Stimulated activated CD8-positive, alpha-beta memory T cell treated with anti-CD3 and anti-CD28 coated beads, Interleukin-12 subunit alpha, Interleukin-12 subunit beta, amount 100 ng/mL, for 24 hours (primary cell): ENCODE measurements around the gene TMIGD1.

Experiments
- DNase-seq: peaks from one replicate; pipeline ENCODE4 v3.0.0-alpha.2; 2020; ENCODE audit errors: extremely low read depth

TMIGD1 gene

DNA sequence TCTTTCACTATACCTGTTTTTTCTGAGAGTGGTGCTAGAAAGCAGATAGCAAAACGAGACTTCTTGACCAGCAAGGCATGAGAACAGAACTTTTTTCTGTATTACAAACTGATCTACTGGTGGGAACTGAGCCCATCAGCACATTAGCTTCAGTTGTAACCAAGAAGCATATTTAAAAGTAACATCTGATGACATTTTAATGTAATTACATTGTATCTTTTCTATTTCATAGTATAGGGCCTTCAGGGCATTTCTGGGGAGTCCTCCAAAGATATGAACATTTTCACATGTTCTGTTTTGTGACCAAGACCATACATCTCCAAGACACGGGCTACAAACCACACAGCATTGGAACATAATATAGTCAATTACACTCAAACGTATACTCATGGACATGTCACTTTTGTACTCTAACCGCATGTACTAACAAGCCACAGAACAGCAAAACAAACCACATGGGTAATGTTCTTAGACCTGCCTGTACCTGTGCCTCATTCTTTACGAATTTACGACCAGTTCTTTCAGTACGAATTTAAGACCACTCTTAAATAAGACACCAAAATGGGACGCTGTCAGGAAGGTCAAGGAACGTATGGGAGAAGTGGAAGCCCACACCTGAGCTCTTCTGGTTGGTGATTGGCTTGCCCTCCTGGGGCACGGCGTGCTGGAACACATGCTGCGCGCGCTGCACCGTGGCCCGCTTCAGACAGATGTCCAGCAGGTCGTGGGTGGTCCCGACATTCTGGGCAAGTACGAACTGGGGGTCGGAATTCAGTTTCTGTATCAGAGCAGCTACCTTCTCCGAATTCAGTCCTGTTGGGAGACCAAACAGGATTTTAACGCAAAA lies 42.9 kb downstream of the TMIGD1 start:
- no peak for DNase-seq

DNA sequence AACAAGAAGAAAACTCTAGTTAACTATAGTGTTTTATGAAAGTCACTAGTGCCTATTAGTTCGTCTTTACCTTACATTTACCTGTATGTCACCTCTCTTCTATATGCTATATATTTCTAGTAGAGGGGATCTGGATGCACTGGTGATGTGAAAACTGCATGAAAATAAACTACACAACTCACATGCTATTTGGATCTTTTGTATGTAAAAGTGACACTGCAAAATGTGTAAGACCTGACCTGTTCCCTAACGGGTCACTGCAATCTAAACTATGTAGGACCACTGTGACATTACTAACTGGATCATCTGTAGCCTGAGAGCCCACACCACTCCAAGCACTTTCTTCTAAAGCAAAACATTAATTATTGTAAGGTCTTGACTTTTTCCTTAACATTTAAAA lies 43.8 kb downstream of the TMIGD1 start:
- no peak for DNase-seq

DNA sequence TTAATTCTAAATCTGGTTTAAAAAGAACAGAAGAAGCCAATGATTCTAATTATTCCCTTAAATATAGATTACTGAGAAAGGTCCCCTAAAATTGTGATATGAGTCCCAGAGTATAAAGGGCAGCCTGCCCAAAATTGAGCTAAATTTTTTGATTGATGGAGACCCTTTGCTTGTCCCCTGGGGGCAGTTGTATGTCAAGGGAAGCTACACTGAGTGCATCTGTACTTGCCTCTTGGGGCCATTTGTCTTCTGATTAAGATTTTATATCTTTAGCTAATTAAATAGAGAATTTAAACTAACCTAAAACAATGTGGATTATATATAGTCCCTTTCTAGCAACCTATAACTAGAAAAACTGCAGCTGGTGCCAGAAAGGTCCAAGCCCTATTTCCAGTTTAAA lies 54.7 kb downstream of the TMIGD1 start:
- no peak for DNase-seq

DNA sequence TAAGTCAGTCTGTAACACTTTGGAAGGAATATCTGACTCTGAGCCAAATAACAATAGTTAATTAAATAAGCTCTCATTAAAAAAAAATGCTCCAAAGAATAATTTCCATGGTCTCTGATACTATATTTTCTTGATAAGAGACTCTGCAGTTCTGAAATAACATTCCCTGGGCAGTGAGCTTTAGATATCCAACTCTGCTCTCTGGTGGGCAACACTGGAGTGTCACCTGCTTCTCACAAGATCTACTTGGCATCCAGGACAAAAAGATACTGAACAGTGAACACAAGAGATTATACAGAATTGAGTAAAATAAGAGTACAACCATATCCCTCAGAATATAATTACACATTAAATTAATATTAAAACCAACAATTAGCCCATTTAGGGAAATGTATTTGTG lies 55.8 kb downstream of the TMIGD1 start:
- no peak for DNase-seq

DNA sequence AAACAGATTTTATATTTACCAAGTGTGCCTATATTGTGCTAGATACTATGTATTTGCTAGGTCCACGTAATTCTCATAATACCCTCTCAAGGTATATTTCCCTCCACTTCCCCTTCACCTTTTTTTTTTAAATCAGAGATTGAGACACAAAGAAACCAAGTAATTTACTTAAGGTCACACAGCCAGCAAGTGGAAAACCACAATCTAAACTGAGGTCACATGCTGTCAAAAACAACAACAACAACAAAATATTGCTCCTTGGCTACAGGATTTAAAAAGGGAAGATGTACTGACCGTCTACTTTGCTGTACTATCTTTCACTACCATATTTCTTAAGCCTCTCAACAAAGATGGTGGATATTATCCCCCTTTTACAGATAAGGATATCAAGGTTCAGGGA lies 57.9 kb downstream of the TMIGD1 start:
- DNase-seq = no peak

DNA sequence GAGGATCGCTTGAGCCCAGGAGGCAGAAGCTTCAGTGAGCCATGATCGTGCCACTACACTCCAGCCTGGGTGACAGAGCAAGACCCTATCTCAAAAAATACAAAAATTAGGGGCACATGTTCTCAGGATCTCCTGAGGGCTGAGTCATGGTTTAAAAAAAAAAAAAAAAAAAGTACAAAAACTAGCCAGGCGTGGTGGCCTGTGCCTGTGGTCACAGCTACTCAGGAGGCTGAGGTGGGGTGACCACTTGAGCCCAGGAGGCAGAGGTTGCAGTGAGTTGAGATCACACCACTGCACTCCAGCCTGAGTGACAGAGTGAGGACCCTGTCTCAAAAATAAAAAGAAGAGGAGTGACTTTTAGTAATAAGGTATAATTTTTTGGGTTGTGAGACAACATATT lies 59.0 kb downstream of the TMIGD1 start:
- no peak for DNase-seq

DNA sequence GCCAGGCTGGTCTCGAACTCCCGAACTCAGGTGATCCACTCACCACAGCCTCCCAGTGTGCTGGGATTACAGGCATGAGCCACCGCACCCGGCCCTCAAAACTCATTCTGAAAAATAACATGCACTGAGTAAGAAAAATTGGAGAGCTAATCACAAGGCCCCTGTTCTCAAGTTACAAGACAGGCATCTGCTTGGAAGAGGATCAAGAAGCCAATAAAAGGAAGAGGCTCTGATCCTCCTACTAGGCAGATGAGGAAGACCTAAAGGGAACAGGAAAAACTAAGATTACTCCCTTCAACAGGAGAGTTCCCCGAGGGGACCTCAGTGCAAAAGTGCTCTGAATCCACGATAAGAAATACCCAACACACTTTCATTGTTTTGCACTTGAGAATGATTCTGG lies 60.5 kb downstream of the TMIGD1 start:
- no peak for DNase-seq

DNA sequence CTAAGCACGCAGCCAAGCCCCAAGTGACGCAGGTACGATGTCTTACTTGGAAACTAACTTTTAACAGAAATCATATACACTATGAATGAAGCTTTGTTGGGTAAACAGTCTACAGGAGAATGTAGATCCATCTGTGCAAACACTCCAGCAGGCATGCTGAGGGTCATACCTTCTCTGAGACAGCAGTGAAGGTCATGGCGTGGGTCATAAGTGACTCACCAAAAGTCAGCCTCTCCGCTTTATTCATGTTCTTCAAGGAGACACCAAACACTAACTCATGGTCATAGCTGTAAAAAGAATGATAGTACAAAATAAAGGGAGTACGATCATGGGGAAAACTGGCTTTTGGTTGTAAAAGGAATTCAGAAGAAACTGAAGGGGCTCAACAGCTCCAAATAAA lies 62.8 kb downstream of the TMIGD1 start:
- no peak for DNase-seq

DNA sequence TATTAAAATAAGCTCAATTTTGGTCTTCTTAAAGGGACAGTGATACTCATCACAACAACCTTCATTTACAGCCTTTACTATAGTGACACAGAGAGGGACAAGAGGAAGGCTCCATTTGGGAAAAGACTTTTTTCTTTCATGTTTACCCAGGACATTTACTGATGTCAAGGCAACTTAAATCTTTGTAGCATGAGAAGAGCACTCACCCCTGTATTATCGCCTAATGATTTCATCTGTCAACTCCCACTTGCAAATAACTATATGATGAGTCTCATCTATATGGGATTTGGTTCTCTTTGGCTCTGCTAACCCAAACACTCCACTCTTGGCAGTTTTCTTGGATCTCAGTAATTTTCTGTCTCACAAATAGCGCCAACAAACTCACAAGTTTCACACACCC lies 66.2 kb downstream of the TMIGD1 start:
- DNase-seq = no peak
